ENCODE measurements around the gene KRTAP4-12.
"Not testable (repeated sequence)": the region's sequence is repeated elsewhere in the genome, so short reads cannot be mapped to it uniquely, and the experiment has no call there.

The KRTAP4-12 gene

GRCh38 chr17:41123991-41124371, at the start of gene KRTAP4-12:
KRTAP4-12 (minus strand) TSS chr17:41124182; CDS start chr17:41124122, 60 bp downstream.
- H3K36me3 Mint-ChIP-seq (ENCODE audit: low read depth); H3K27ac Mint-ChIP-seq; DNase-seq; H3K27me3 Mint-ChIP-seq (ENCODE audit: low read depth, poor library complexity); H3K4me1 Mint-ChIP-seq; H3K9me3 Mint-ChIP-seq; H3K4me3 Mint-ChIP-seq: not testable (repeated sequence)

- Mint-ChIP-seq H3K27ac (no peak overlapping the region), H3K36me3 (ENCODE audit: low read depth) (no peaks in the 10 kb centered on the region), H3K4me3 (no peak overlapping the region), H3K9me3 (no peaks in the 10 kb centered on the region), H3K4me1 (no peaks in the 10 kb centered on the region), H3K27me3 (ENCODE audit: low read depth, poor library complexity) (peaks cover 8% of the 10 kb centered on the region)
- DNase-seq = no peak
- no peak for TF ChIP-seq CTCF (IDR thresholded peaks at IDR 0.05)
Observed at GRCh38 chr17:41171886-41172285, 47.9 kb upstream of the KRTAP4-12 start.

GRCh38 chr17:41168121-41168520, 44.1 kb upstream of the KRTAP4-12 start, which contains the start of gene KRTAP4-3:
KRTAP4-3 (minus strand) TSS chr17:41168221; CDS start chr17:41168172, 49 bp downstream.
- DNase-seq = no peak
- Mint-ChIP-seq H3K36me3 (ENCODE audit: low read depth) (no peaks in the 10 kb centered on the region), H3K4me3 (no peak within 1 kb of the TSS), H3K9me3 (no peaks in the 10 kb centered on the region), H3K27me3 (ENCODE audit: low read depth, poor library complexity) (peaks cover 3% of the 10 kb centered on the region), H3K4me1 (no peaks in the 10 kb centered on the region), H3K27ac (no peak within 1 kb of the TSS)
- no peak for TF ChIP-seq CTCF (IDR thresholded peaks at IDR 0.05)

- Mint-ChIP-seq H3K27ac (no peak overlapping the region), H3K4me3 (no peak overlapping the region), H3K27me3 (ENCODE audit: low read depth, poor library complexity) (peaks cover 3% of the 10 kb centered on the region), H3K9me3 (no peaks in the 10 kb centered on the region), H3K4me1 (no peaks in the 10 kb centered on the region), H3K36me3 (ENCODE audit: low read depth) (no peaks in the 10 kb centered on the region)
- TF ChIP-seq CTCF (IDR thresholded peaks at IDR 0.05) = no peak
- no peak for DNase-seq
Observed at GRCh38 chr17:41167561-41167960, 43.6 kb upstream of the KRTAP4-12 start.

GRCh38 chr17:41163828-41164227, 39.8 kb upstream of the KRTAP4-12 start:
- no peaks in the 10 kb centered on the region for H3K4me1 Mint-ChIP-seq
- H3K36me3 Mint-ChIP-seq (ENCODE audit: low read depth) = no peaks in the 10 kb centered on the region
- no peak overlapping the region for H3K27ac Mint-ChIP-seq
- peaks cover 3% of the 10 kb centered on the region for H3K27me3 Mint-ChIP-seq (ENCODE audit: low read depth, poor library complexity)
- TF ChIP-seq CTCF (IDR thresholded peaks at IDR 0.05) = no peak
- DNase-seq = no peak
- no peaks in the 10 kb centered on the region for H3K9me3 Mint-ChIP-seq
- H3K4me3 Mint-ChIP-seq = no peak overlapping the region

- no peak for TF ChIP-seq CTCF (IDR thresholded peaks at IDR 0.05)
- Mint-ChIP-seq H3K9me3 (no peaks in the 10 kb centered on the region), H3K4me1 (no peaks in the 10 kb centered on the region), H3K27me3 (ENCODE audit: low read depth, poor library complexity) (peaks cover 8% of the 10 kb centered on the region), H3K27ac (no peak within 1 kb of the TSS), H3K36me3 (ENCODE audit: low read depth) (no peaks in the 10 kb centered on the region), H3K4me3 (no peak within 1 kb of the TSS)
- DNase-seq = no peak
Observed at GRCh38 chr17:41160648-41161047, 36.7 kb upstream of the KRTAP4-12 start, which contains the start of gene KRTAP4-4. KRTAP4-4 (minus strand) TSS chr17:41160748; CDS start chr17:41160691, 57 bp downstream.

GRCh38 chr17:41160190-41160589, 36.2 kb upstream of the KRTAP4-12 start:
- H3K9me3 Mint-ChIP-seq, H3K4me3 Mint-ChIP-seq: not testable (repeated sequence)

More at GRCh38 chr17:41160190-41160589, 36.2 kb upstream of the KRTAP4-12 start:
- H3K4me1 Mint-ChIP-seq; H3K27me3 Mint-ChIP-seq (ENCODE audit: low read depth, poor library complexity); H3K27ac Mint-ChIP-seq; DNase-seq; H3K36me3 Mint-ChIP-seq (ENCODE audit: low read depth): not testable (repeated sequence)

Measured in nephron progenitor cell (in vitro differentiated cells).